Neural progenitor cell (in vitro differentiated cells): ENCODE data around the gene VHLL. TPM values are rescaled to one million over a fixed set of nuclear protein-coding genes. Genes with fewer than 3 reads are reported as not detected.

Experiments
- DNase-seq: peaks from one replicate; pipeline ENCODE4 v3.0.0-alpha.2; 2016; ENCODE audit warnings: low spot score
- H2AFZ ChIP-seq: fragments of 200-600 bp; sonication (generic); replicated peaks from 2 replicates; pipeline ENCODE4 v1.6.1; 2016; ENCODE audit warnings: antibody characterized with exemption
- H3F3A ChIP-seq: fragments of 200-600 bp; sonication (generic); 2 replicates; pipeline ENCODE4 v1.6.1; 2016; ENCODE audit warnings: antibody characterized with exemption, low read depth
- H3K27ac ChIP-seq: fragments of 200-600 bp; sonication (generic); 2 replicates; pipeline ENCODE4 v1.5.1; 2016; ENCODE audit warnings: mild to moderate bottlenecking
- H3K27me3 ChIP-seq: fragments of 200-600 bp; sonication (generic); 2 replicates; pipeline ENCODE4 v1.6.1; 2016; ENCODE audit warnings: mild to moderate bottlenecking, moderate library complexity
- H3K36me3 ChIP-seq: fragments of 200-600 bp; sonication (generic); 2 replicates; pipeline ENCODE4 v1.5.1; 2016
- H3K4me1 ChIP-seq: fragments of 200-600 bp; sonication (generic); 2 replicates; pipeline ENCODE4 v1.6.1; 2016; ENCODE audit warnings: mixed run types
- H3K4me2 ChIP-seq: fragments of 200-600 bp; sonication (generic); 2 replicates; pipeline ENCODE4 v1.6.1; 2016
- H3K4me3 ChIP-seq: fragments of 200-600 bp; sonication (generic); 2 replicates; pipeline ENCODE4 v1.5.1; 2016
- H3K79me2 ChIP-seq: fragments of 200-600 bp; sonication (generic); 2 replicates; pipeline ENCODE4 v1.6.1; 2016; ENCODE audit warnings: low read depth
- H3K9ac ChIP-seq: fragments of 200-600 bp; sonication (generic); 2 replicates; pipeline ENCODE4 v1.6.1; 2016
- H3K9me3 ChIP-seq: fragments of 200-600 bp; sonication (generic); 2 replicates; pipeline ENCODE4 v1.5.1; 2016; ENCODE audit warnings: low read depth
- H4K20me1 ChIP-seq: fragments of 200-600 bp; sonication (generic); 2 replicates; pipeline ENCODE4 v1.6.1; 2016; ENCODE audit warnings: low read depth
- H3K27ac Mint-ChIP-seq: 3 replicates; pipeline ENCODE4 v1.8.0; 2021; ENCODE audit warnings: mixed read lengths
- H3K27me3 Mint-ChIP-seq: 2 replicates; pipeline ENCODE4 v1.8.0; 2022; ENCODE audit warnings: low read depth, mild to moderate bottlenecking, inconsistent platforms, moderate library complexity, mixed read lengths; ENCODE audit not compliant: insufficient read depth
- H3K36me3 Mint-ChIP-seq: 3 replicates; pipeline ENCODE4 v1.8.0; 2021; ENCODE audit warnings: mixed read lengths
- H3K4me1 Mint-ChIP-seq: 3 replicates; pipeline ENCODE4 v1.8.0; 2021; ENCODE audit warnings: mixed read lengths
- H3K4me3 Mint-ChIP-seq: 3 replicates; pipeline ENCODE4 v1.8.0; 2021; ENCODE audit warnings: mild to moderate bottlenecking, moderate library complexity, mixed read lengths
- H3K9me3 Mint-ChIP-seq: 3 replicates; pipeline ENCODE4 v1.8.0; 2020; ENCODE audit warnings: mixed read lengths
- CTCF ChIP-seq: fragments of 200-600 bp; sonication (generic); IDR thresholded peaks from 2 replicates; pipeline ENCODE4 v1.5.1; 2017; ENCODE audit warnings: antibody characterized with exemption, mild to moderate bottlenecking
- EZH2 ChIP-seq: fragments of 200-600 bp; sonication (generic); IDR thresholded peaks from 2 replicates; pipeline ENCODE4 v1.6.1; 2017; ENCODE audit warnings: antibody characterized with exemption, mild to moderate bottlenecking, moderate library complexity
- EZH2phosphoT487 ChIP-seq: fragments of 200-600 bp; sonication (generic); IDR thresholded peaks from 2 replicates; pipeline ENCODE4 v1.6.1; 2017; ENCODE audit warnings: antibody characterized with exemption
- total RNA-seq: library from RNA; depleted of rRNA; stranded (reverse); fragments of >200 nt; gene quantifications from 2 replicates; pipeline ENCODE4 v1.2.3, GENCODE V29; 2015; ENCODE audit warnings: low replicate concordance

VHLL gene
- total RNA-seq, 1 donor from 2014 or later: not detected

GRCh38 chr1:156344409-156344808, 45.3 kb upstream of the VHLL start:
- no peaks in the 10 kb centered on the region for H3K36me3 Mint-ChIP-seq
- H3K4me1 Mint-ChIP-seq: peaks cover 4% of the 10 kb centered on the region
- no peaks in the 10 kb centered on the region for H3K27me3 Mint-ChIP-seq
- Histone ChIP-seq H3K4me3 (no peak overlapping the region), H3K4me2 (no peak overlapping the region), H3K9me3 (no peaks in the 10 kb centered on the region), H3K27me3 (no peaks in the 10 kb centered on the region), H3K79me2 (no peaks in the 10 kb centered on the region), H2AFZ (no peak overlapping the region), H3K4me1 (no peaks in the 10 kb centered on the region), H4K20me1 (no peaks in the 10 kb centered on the region), H3K27ac (no peak overlapping the region), H3K36me3 (no peaks in the 10 kb centered on the region), H3F3A (peaks cover 3% of the 10 kb centered on the region), H3K9ac (no peak overlapping the region)
- H3K9me3 Mint-ChIP-seq: no peaks in the 10 kb centered on the region
- no peak overlapping the region for H3K27ac Mint-ChIP-seq
- no peak for TF ChIP-seq EZH2
- TF ChIP-seq EZH2phosphoT487: no peak
- TF ChIP-seq CTCF: no peak
- no peak overlapping the region for H3K4me3 Mint-ChIP-seq
- no peak for DNase-seq

GRCh38 chr1:156342166-156342955, 43.3 kb upstream of the VHLL start:
- H3K4me1 Mint-ChIP-seq: peaks cover 7% of the 10 kb centered on the region
- H3K4me3 ChIP-seq: no peak overlapping the region
- H3K9ac ChIP-seq: no peak overlapping the region
- H3K9me3 Mint-ChIP-seq: no peaks in the 10 kb centered on the region
- no peak overlapping the region for H2AFZ ChIP-seq
- H3K27ac Mint-ChIP-seq: no peak overlapping the region
- H3K27me3 ChIP-seq: no peaks in the 10 kb centered on the region
- no peaks in the 10 kb centered on the region for H3K36me3 ChIP-seq
- no peaks in the 10 kb centered on the region for H3K36me3 Mint-ChIP-seq
- no peaks in the 10 kb centered on the region for H4K20me1 ChIP-seq
- no peak overlapping the region for H3K27ac ChIP-seq
- no peaks in the 10 kb centered on the region for H3K9me3 ChIP-seq
- peaks cover 8% of the 10 kb centered on the region for H3K79me2 ChIP-seq
- peaks cover 6% of the 10 kb centered on the region for H3F3A ChIP-seq
- H3K4me1 ChIP-seq: no peaks in the 10 kb centered on the region
- H3K27me3 Mint-ChIP-seq: no peaks in the 10 kb centered on the region
- no peak for DNase-seq
- TF ChIP-seq EZH2: no peak
- TF ChIP-seq CTCF: no peak
- no peak for TF ChIP-seq EZH2phosphoT487
- H3K4me2 ChIP-seq: no peak overlapping the region
- no peak overlapping the region for H3K4me3 Mint-ChIP-seq

- Mint-ChIP-seq H3K4me3 (peak within 1 kb of the TSS; percentile 96), H3K9me3 (no peaks in the 10 kb centered on the region), H3K4me1 (peaks cover 22% of the 10 kb centered on the region), H3K27me3 (no peaks in the 10 kb centered on the region), H3K27ac (peak within 1 kb of the TSS; percentile 61), H3K36me3 (peaks cover 13% of the 10 kb centered on the region)
- Histone ChIP-seq H3K27ac (peak within 1 kb of the TSS; percentile 52), H3K9me3 (no peaks in the 10 kb centered on the region), H3K27me3 (no peaks in the 10 kb centered on the region), H3K4me3 (peak within 1 kb of the TSS; percentile 99), H3K79me2 (peaks cover 45% of the 10 kb centered on the region), H3K4me2 (peak within 1 kb of the TSS; percentile 92), H4K20me1 (peaks cover 37% of the 10 kb centered on the region), H3K36me3 (peaks cover 8% of the 10 kb centered on the region), H3K9ac (peak within 1 kb of the TSS; percentile 66), H3F3A (peaks cover 14% of the 10 kb centered on the region), H2AFZ (peak within 1 kb of the TSS; percentile 98), H3K4me1 (peaks cover 14% of the 10 kb centered on the region)
- no peak for TF ChIP-seq EZH2phosphoT487
- no peak for TF ChIP-seq CTCF
- TF ChIP-seq EZH2: no peak
- peak; percentile 99 for DNase-seq
These were observed 39.3 kb upstream of the VHLL start, which contains the start of the genes CCT3 and TSACC for GRCh38 chr1:156338180-156338976. Gene CCT3 (minus strand): TSS chr1:156338292. CDS start chr1:156338184, 108 bp downstream. Gene TSACC (plus strand): TSS chr1:156338526. CDS start chr1:156339758, 1,232 bp downstream.
